Adrenal gland (tissue), 5 donors: Measurements from ENCODE around the gene KIRREL2.

Experiments used
- POLR2A ChIP-seq, 2 donors: fragments of 450-650 bp; IDR thresholded peaks; one replicate each; pipeline ENCODE4 v1.6.1; 2017; ENCODE audit warnings: antibody characterized with exemption in 2 of 2, mild to moderate bottlenecking in 2 of 2, moderate library complexity in 1 of 2
- TF ChIP-seq, protein P1 (sequence below), 6 experiments: fragments of 450-650 bp in 4 of 6; fragments of 200-600 bp in 2 of 6; sonication (generic) in 1 of 6; IDR thresholded peaks; 1 replicate in 5 of 6; 2 replicates in 1 of 6; pipeline versions ENCODE4 v1.5.1 to v1.8.0; 2016 to 2021; ENCODE audit warnings: antibody characterized with exemption in 6 of 6, mild to moderate bottlenecking in 2 of 6, moderate library complexity in 1 of 6
- donor health status: DM: no; HTN: no; CAD: no.

DNA sequence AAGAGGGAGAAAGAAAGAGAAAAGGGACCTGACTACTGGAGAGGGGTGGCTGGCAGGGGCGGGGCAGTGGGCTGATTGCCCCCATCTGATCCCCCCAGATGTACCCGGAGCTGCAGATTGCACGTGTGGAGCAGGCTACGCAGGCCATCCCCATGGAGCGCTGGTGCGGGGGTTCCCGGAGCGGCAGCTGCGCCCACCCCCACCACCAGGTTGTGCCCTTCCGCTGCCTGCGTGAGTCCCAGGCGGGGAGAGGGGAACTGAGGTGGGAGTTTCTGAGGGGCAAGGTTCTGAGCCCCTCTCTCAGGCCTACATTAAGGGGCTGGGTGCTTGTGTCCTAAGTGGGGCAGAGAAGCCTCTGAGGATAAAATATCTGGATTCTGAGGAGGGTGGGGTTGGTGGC lies 14.1 kb downstream of the KIRREL2 start:
- TF ChIP-seq, protein P1, sequence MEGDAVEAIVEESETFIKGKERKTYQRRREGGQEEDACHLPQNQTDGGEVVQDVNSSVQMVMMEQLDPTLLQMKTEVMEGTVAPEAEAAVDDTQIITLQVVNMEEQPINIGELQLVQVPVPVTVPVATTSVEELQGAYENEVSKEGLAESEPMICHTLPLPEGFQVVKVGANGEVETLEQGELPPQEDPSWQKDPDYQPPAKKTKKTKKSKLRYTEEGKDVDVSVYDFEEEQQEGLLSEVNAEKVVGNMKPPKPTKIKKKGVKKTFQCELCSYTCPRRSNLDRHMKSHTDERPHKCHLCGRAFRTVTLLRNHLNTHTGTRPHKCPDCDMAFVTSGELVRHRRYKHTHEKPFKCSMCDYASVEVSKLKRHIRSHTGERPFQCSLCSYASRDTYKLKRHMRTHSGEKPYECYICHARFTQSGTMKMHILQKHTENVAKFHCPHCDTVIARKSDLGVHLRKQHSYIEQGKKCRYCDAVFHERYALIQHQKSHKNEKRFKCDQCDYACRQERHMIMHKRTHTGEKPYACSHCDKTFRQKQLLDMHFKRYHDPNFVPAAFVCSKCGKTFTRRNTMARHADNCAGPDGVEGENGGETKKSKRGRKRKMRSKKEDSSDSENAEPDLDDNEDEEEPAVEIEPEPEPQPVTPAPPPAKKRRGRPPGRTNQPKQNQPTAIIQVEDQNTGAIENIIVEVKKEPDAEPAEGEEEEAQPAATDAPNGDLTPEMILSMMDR (IDR thresholded peaks at IDR 0.05) = no peak
- no peak for TF ChIP-seq POLR2A (IDR thresholded peaks at IDR 0.05)
